ENCODE data around the gene HRAS. TPM values are rescaled to one million over a fixed set of nuclear protein-coding genes. Genes with fewer than 3 reads are reported as not detected.

The HRAS gene
- polyA plus RNA-seq, 1 experiment: 44.7 TPM

DNA sequence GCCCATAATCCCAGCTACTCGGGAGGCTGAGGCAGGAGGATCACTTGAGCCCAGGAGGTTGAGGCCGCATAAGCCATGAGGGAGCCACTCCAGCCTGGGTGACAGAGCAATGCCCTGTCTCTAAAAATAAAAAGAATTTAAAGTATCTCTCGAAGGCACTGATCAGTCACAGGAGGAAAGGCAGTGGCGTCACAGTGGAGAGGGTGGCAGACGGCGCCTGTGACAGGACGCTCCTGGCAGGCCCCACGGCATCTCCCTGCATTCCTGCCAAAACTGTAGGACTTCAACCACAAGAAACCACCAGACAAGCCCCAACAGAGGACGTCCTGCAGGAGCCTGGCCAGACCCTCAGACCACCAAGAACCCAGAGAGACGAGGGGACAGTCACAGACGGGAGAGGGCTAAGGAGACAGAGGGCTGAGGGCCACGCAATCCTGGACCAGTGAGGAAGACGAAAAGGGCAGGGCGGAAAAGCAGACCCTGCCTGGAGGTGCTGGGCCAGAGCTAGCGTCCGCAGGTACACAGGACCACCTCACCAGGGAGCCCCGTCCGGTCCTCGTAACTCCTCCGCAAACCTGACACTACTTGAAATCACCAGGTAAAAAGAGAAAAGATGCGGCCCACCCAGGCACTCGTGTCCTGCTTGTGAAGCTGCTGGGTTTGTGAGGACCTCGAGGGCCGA is 34.2 kb downstream of the HRAS start:
- DNase-seq (ENCODE audit: low read depth, low spot score): no peak
- ChIA-PET POLR2A (no interaction called here), CTCF (no interaction called here)
- H3K9me3 ChIP-seq (ENCODE audit: control insufficient read depth, insufficient read depth, low read length): peaks cover 16% of the 10 kb centered on the region; the same call in 1 of the 2 replicates
- H3K27me3 ChIP-seq (ENCODE audit: control insufficient read depth, insufficient read depth, low read length): no peaks in the 10 kb centered on the region
- no peak overlapping the region for H3K27ac ChIP-seq (ENCODE audit: low read depth, low read length)
- TF ChIP-seq, protein P1, sequence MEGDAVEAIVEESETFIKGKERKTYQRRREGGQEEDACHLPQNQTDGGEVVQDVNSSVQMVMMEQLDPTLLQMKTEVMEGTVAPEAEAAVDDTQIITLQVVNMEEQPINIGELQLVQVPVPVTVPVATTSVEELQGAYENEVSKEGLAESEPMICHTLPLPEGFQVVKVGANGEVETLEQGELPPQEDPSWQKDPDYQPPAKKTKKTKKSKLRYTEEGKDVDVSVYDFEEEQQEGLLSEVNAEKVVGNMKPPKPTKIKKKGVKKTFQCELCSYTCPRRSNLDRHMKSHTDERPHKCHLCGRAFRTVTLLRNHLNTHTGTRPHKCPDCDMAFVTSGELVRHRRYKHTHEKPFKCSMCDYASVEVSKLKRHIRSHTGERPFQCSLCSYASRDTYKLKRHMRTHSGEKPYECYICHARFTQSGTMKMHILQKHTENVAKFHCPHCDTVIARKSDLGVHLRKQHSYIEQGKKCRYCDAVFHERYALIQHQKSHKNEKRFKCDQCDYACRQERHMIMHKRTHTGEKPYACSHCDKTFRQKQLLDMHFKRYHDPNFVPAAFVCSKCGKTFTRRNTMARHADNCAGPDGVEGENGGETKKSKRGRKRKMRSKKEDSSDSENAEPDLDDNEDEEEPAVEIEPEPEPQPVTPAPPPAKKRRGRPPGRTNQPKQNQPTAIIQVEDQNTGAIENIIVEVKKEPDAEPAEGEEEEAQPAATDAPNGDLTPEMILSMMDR (IDR thresholded peaks at IDR 0.05; ENCODE audit: low read depth, low read length): no peak
- no peak overlapping the region for H3K4me3 ChIP-seq (ENCODE audit: low read depth, low read length)

DNA sequence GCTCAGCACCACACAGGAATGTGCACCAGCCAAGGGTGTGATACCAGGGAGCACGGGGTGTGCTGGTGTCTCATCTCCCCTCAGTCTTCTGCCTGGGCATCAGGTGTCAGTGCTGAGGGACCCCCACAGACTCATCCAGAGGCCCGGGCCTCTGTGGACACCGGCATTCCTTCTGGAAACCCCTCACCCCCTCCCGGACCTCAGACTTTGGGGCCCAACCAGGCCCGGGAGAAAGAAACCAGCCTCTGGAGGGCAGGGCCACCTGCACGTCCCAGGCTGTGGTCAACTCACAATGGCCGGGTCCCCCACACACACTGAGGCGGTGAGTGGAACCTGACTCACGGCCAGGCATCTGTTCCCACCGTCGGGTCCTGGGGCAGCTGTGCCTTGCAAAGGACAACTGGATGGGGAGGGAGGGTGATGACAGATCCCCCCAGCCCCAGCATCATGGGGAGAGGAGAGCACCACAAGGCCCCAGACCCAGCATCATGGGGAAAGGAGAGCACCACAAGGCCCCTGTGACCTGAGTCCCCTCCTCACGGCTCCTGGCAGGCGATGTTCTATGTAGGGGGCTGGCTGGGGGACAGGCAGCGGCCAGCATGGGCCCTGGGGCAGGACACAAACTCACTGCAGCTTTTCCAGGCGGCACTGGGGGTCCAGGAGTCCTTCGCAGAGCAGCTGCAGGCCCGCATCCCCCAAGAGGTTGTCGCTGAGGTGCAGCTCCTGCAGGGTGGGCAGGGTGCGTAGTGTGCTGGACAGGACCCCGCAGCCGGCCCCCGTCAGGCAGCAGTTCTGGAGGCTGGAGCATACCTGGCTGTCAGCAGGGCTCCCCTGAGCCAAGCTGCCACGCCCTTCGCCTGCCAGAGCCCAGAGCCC is 35.9 kb downstream of the HRAS start:
- H3K27me3 ChIP-seq (ENCODE audit: control insufficient read depth, insufficient read depth, low read length): no peaks in the 10 kb centered on the region
- CTCF ChIA-PET: interaction anchor here (1.2 kb wide), 1 partner anchor 51 kb away, joined by 5 read pairs; no protein-coding TSS in a partner anchor
- DNase-seq (ENCODE audit: low read depth, low spot score): no peak

DNA sequence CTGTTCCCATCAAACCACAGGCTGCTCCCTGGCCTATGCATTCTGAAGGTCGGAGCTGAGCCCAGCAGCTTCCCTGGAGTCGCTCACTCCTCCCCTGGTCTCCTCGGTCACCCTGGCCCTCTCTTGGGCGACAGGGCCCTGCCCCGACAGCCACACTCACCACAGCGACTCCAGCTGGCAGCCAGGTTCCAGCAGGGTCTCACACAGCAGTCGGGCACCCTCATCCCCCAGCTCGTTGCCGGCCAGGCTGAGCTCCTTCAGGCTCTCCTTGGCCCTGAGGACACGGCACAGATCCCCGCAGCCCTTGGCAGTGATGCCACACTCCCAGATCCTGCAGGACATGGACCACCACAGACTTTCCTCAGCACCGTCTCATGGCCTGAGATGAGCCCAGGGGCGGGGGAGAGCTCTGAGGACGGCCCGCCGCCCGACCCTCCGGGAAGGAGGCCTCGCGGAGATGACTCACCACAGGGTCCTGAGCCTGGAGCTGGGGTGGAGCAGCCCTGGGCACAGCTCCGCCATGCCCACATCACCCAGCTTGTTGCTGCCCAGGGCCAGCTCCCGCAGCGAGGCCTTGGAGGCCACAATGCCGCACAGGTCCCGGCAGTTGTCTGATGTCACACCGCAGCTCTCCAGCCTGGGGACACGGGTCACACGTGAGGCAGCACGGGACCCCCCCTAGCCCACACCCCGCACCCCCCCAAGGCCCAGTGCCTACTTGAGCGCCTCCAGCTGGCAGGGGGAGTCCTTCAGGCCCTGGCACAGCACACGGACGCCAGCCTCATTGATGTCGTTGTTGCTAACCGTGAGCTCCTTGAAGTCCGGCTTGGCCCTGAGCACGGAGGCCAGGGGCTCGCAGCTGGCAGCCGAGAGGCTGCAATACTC is 36.8 kb downstream of the HRAS start:
- no peak overlapping the region for H3K27ac ChIP-seq (ENCODE audit: low read depth, low read length)
- H3K9me3 ChIP-seq (ENCODE audit: control insufficient read depth, insufficient read depth, low read length): peaks cover 16% of the 10 kb centered on the region; the same call in 1 of the 2 replicates
- DNase-seq (ENCODE audit: low read depth, low spot score): no peak
- CTCF ChIA-PET: interaction anchor here (1.2 kb wide), 1 partner anchor 50 kb away, joined by 5 read pairs; no protein-coding TSS in a partner anchor
- H3K27me3 ChIP-seq (ENCODE audit: control insufficient read depth, insufficient read depth, low read length): no peaks in the 10 kb centered on the region
- POLR2A ChIA-PET: no interaction called here
- no peak overlapping the region for H3K4me3 ChIP-seq (ENCODE audit: low read depth, low read length)
- TF ChIP-seq, protein P1 (IDR thresholded peaks at IDR 0.05; ENCODE audit: low read depth, low read length): no peak

More for the DNA sequence above, 35.9 kb downstream of the HRAS start:
- H3K27ac ChIP-seq (ENCODE audit: low read depth, low read length): no peak overlapping the region
- no peak overlapping the region for H3K4me3 ChIP-seq (ENCODE audit: low read depth, low read length)
- TF ChIP-seq, protein P1 (IDR thresholded peaks at IDR 0.05; ENCODE audit: low read depth, low read length): no peak
- H3K9me3 ChIP-seq (ENCODE audit: control insufficient read depth, insufficient read depth, low read length): peaks cover 16% of the 10 kb centered on the region; the same call in 1 of the 2 replicates
- POLR2A ChIA-PET: no interaction called here

DNA sequence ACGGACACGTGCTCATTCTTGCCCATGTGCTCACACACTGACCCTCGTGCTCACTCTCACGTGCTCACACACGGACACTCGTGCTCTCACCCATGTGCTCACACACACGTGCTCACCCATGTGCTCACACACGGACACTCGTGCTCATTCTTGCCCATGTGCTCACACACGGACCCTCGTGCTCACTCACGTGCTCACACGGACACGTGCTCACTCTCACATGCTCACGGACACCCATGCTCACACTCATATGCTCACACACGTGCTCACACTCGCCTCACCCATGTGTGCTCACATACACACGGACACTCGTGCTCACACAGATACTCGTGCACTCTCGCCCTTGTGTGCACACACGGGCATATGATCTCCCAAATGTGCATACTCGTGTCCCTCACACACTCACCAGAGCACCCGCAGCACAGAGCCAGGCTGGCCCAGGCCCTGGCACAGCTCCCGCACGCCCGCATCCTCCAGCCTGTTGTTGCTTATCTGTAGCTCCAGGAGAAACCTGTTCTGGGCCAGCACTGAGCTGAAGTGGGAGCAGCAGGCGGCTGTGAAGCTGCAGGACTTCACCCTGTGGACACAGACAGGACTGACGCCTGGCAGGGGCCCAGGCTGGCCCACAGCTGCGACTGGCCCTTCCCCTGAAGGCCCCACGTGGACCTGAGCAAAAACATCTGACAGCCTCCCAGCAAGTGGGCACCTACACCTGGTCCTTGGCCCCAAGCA is 37.6 kb downstream of the HRAS start:
- Histone ChIP-seq H3K27ac (ENCODE audit: low read depth, low read length) (no peak overlapping the region), H3K27me3 (ENCODE audit: control insufficient read depth, insufficient read depth, low read length) (no peaks in the 10 kb centered on the region), H3K9me3 (ENCODE audit: control insufficient read depth, insufficient read depth, low read length) (peaks cover 16% of the 10 kb centered on the region; the same call in 1 of the 2 replicates), H3K4me3 (ENCODE audit: low read depth, low read length) (no peak overlapping the region)
- TF ChIP-seq, protein P1 (IDR thresholded peaks at IDR 0.05; ENCODE audit: low read depth, low read length): no peak
- ChIA-PET CTCF (interaction anchor here (1.2 kb wide), 1 partner anchor 49 kb away, joined by 5 read pairs; no protein-coding TSS in a partner anchor), POLR2A (no interaction called here)
- DNase-seq (ENCODE audit: low read depth, low spot score): no peak
